HUDEP-2 (cell line): ENCODE data around the gene HOMEZ.
A peak's percentile ranks its signal among the peaks of the same experiment; 100 is the strongest.

Source experiments
- DNase-seq, 76 experiments: peaks; one replicate each; lab custom pipeline; 2025; ENCODE audit not compliant: unreplicated experiment in 76 of 76; lab: John Stamatoyannopoulos, UW

Gene HOMEZ

GRCh38 chr14:23308721-23309445 is 23.0 kb upstream of the HOMEZ start:
- no peak for DNase-seq

DNA sequence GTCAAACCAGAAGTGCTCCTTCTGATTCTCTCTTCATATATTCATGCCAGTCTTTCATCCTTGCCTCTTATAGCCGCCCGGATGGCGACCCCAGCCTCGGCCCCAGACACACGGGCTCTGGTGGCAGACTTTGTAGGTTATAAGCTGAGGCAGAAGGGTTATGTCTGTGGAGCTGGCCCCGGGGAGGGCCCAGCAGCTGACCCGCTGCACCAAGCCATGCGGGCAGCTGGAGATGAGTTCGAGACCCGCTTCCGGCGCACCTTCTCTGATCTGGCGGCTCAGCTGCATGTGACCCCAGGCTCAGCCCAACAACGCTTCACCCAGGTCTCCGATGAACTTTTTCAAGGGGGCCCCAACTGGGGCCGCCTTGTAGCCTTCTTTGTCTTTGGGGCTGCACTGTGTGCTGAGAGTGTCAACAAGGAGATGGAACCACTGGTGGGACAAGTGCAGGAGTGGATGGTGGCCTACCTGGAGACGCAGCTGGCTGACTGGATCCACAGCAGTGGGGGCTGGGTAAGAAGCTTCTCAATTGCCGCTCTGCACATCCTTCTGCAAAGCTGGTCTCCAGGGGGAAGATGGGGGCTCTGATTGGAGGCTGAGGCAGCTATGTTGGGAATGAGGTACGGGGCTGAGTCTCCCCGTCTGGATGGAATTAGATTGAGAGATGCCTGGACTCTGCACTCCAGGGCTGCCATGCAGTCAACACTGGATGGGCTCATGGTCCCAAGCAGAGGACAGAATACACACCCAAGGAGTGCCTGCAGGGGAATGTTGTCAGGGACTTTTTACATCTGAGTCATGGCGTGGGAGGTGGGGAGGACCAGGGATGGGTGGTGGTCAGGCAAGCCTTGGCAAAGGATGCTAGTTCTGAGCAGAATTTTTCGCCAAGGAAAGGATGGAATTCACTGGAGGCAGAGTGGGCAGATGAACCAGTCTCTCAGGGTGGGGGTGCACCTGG is 22.0 kb upstream of the HOMEZ start:
- DNase-seq = no peak

- no peak for DNase-seq
These were observed 21.2 kb upstream of the HOMEZ start for GRCh38 chr14:23307146-23307530.

- peak in 63 of 76 experiments; percentile 14 to 80 (median 61) for DNase-seq
These were observed 20.6 kb upstream of the HOMEZ start, which contains the start of gene BCL2L2 for GRCh38 chr14:23306412-23307145. Gene BCL2L2 (plus strand): TSS chr14:23306833. CDS start chr14:23307768, 935 bp downstream.

- DNase-seq = peak in 59 of 76 experiments; percentile 2 to 74 (median 55)
These were observed 16.6 kb upstream of the HOMEZ start, which contains the start of gene PPP1R3E for GRCh38 chr14:23302290-23303225. Gene PPP1R3E (minus strand): TSS chr14:23302859. CDS start chr14:23302576, 283 bp downstream.

GRCh38 chr14:23301969-23302289 is 16.0 kb upstream of the HOMEZ start:
- peak in 13 of 76 experiments; percentile 49 to 95 (median 66) for DNase-seq

GRCh38 chr14:23301288-23301968 is 15.5 kb upstream of the HOMEZ start:
- DNase-seq = peak in 75 of 76 experiments; percentile 76 to 99 (median 96)

DNA sequence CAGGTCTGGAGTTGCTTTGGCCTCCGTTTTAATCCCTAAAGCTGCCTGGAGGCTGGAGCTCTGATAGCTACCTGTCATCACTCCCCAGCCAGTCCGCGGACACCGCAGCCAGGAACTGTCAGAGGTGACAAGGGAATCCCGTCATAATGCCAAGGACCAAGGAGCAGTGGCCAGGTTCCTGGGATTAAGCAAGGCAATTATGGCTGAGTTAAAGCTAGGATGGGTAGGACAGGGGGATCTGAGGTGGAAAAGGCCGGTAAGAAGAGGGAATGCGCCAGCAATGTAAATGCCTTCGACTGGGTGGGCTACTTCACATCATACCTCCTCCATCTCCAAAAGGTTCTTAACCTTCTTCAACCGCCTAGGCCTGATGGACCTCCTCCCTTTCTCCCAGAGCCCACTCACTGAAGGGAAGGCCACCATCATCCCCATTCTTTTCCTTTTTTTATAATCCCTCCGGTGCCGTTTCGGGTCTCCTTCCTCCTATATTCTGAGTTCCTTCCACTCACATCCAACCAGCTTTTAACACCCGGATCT is 14.8 kb upstream of the HOMEZ start:
- peak in 1 of 76 experiments; percentile 3 for DNase-seq

- no peak for DNase-seq
These were observed 14.2 kb upstream of the HOMEZ start for GRCh38 chr14:23299986-23300686.

GRCh38 chr14:23299211-23299957 is 13.5 kb upstream of the HOMEZ start:
- DNase-seq = peak in 20 of 76 experiments; percentile 4 to 44 (median 22)

GRCh38 chr14:23297611-23298277 is 11.8 kb upstream of the HOMEZ start:
- peak in 59 of 76 experiments; percentile 3 to 81 (median 32) for DNase-seq

- no peak for DNase-seq
These were observed 11.2 kb upstream of the HOMEZ start for GRCh38 chr14:23297096-23297495.

GRCh38 chr14:23296012-23296777 is 10.3 kb upstream of the HOMEZ start:
- DNase-seq = no peak

GRCh38 chr14:23294734-23295561 is 9.0 kb upstream of the HOMEZ start:
- peak in 47 of 76 experiments; percentile 4 to 59 (median 33) for DNase-seq

- no peak for DNase-seq
These were observed 1.1 kb upstream of the HOMEZ start for GRCh38 chr14:23286902-23287479.
